HL-60 (cell line): ENCODE measurements around the gene PGM2L1.

ENCODE experiments used
- DNase-seq, 2 experiments: peaks; one replicate each; pipeline ENCODE4 v3.0.0-alpha.2; 2010 to 2020; ENCODE audit warnings: low read depth in 1 of 2, low spot score in 1 of 2
- H3K27ac ChIP-seq: fragments of 250-450 bp; sonication (Bioruptor Pico); replicated peaks from 2 replicates; pipeline ENCODE4 v1.5.1; 2020; ENCODE audit warnings: mild to moderate bottlenecking, moderate library complexity
- H3K27me3 ChIP-seq: fragments of 250-450 bp; sonication (Bioruptor Pico); 2 replicates; pipeline ENCODE4 v1.5.1; 2021; ENCODE audit warnings: mild to moderate bottlenecking, moderate library complexity; ENCODE audit not compliant: insufficient read depth, poor library complexity, severe bottlenecking
- H3K4me3 ChIP-seq: replicated peaks from 2 replicates; pipeline ENCODE4 v1.5.1; 2011; ENCODE audit warnings: mild to moderate bottlenecking, control low read depth, low read length; ENCODE audit not compliant: insufficient read depth
- CTCF ChIP-seq: IDR thresholded peaks from one replicate; pipeline ENCODE4 v1.5.1; 2011; ENCODE audit warnings: low read length, control low read depth, inconsistent platforms; ENCODE audit not compliant: insufficient read depth
- GABPA ChIP-seq: IDR thresholded peaks from 2 replicates; pipeline ENCODE4 v1.6.1; 2012; ENCODE audit warnings: low read depth
- POLR2AphosphoS5 ChIP-seq: IDR thresholded peaks from 2 replicates; pipeline ENCODE4 v1.6.1; 2012; ENCODE audit warnings: low read depth
- REST ChIP-seq: IDR thresholded peaks from 2 replicates; pipeline ENCODE4 v1.6.1; 2012; ENCODE audit warnings: low read depth; ENCODE audit not compliant: insufficient replicate concordance
- SPI1 ChIP-seq: IDR thresholded peaks from 2 replicates; pipeline ENCODE4 v1.6.1; 2012; ENCODE audit warnings: low read depth, mild to moderate bottlenecking, borderline replicate concordance

Gene PGM2L1

GRCh38 chr11:74434528-74434927, 36.3 kb upstream of the PGM2L1 start:
- peak in 1 of 2 experiments; percentile 54 for DNase-seq

GRCh38 chr11:74429205-74429604, 31.0 kb upstream of the PGM2L1 start:
- no peak for DNase-seq
- Histone ChIP-seq H3K27me3 (no peaks in the 10 kb centered on the region), H3K4me3 (no peak overlapping the region), H3K27ac (no peak overlapping the region)
- TF ChIP-seq GABPA (no peak), SPI1 (no peak), CTCF (no peak), POLR2AphosphoS5 (no peak), REST (no peak)

More at GRCh38 chr11:74434528-74434927, 36.3 kb upstream of the PGM2L1 start:
- H3K4me3 ChIP-seq, result no peak overlapping the region
- no peaks in the 10 kb centered on the region for H3K27me3 ChIP-seq
- TF ChIP-seq SPI1 (no peak), CTCF (no peak), POLR2AphosphoS5 (no peak), REST (no peak), GABPA (no peak)
- H3K27ac ChIP-seq, result no peak overlapping the region

- no peak overlapping the region for H3K4me3 ChIP-seq
- no peak for TF ChIP-seq REST
- no peak for TF ChIP-seq CTCF
- no peak for TF ChIP-seq GABPA
- no peak for TF ChIP-seq SPI1
- TF ChIP-seq POLR2AphosphoS5, result no peak
- no peaks in the 10 kb centered on the region for H3K27me3 ChIP-seq
- no peak for DNase-seq
- no peak overlapping the region for H3K27ac ChIP-seq
These were observed 29.2 kb upstream of the PGM2L1 start for GRCh38 chr11:74427384-74427886.
